Coronary artery (tissue), 2 donors: ENCODE results near the gene FBF1.

ENCODE experiments used
- DNase-seq: peaks from one replicate; pipeline ENCODE4 v3.0.0-alpha.2; 2017; ENCODE audit warnings: low spot score
- H3K27ac ChIP-seq, 2 donors: fragments of 200-600 bp; sonication (generic); one replicate each; pipeline ENCODE4 v1.5.1; 2016 to 2019
- H3K4me3 ChIP-seq: fragments of 200-600 bp; sonication (generic); 2 replicates; pipeline ENCODE4 v1.5.1; 2016; ENCODE audit warnings: mild to moderate bottlenecking, moderate library complexity
- TF ChIP-seq, protein P1 (sequence below): fragments of 200-600 bp; sonication (generic); IDR thresholded peaks from one replicate; pipeline ENCODE4 v1.5.1; 2019; ENCODE audit warnings: antibody characterized with exemption

FBF1 gene

DNA sequence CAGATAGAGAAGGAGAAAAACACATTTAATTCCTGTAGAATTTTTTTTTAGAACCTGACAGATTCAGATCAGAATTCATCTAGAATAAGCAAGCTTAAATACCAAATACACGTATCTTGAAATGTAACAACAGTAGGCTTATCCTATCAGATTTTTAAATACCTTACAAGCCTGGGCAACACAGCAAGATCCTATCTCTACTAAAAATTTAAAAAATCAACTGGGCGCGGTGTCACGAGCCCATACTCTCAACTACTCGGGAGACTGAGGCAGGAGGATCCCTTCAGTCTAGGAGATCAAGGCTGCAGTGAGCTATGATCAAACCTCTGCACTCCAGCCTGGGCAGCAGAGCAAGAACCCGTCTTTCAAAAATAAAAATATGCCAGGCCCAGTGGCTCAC lies 24.6 kb upstream of the FBF1 start:
- Histone ChIP-seq H3K27ac (no peak overlapping the region), H3K4me3 (no peak overlapping the region)
- TF ChIP-seq, protein P1, sequence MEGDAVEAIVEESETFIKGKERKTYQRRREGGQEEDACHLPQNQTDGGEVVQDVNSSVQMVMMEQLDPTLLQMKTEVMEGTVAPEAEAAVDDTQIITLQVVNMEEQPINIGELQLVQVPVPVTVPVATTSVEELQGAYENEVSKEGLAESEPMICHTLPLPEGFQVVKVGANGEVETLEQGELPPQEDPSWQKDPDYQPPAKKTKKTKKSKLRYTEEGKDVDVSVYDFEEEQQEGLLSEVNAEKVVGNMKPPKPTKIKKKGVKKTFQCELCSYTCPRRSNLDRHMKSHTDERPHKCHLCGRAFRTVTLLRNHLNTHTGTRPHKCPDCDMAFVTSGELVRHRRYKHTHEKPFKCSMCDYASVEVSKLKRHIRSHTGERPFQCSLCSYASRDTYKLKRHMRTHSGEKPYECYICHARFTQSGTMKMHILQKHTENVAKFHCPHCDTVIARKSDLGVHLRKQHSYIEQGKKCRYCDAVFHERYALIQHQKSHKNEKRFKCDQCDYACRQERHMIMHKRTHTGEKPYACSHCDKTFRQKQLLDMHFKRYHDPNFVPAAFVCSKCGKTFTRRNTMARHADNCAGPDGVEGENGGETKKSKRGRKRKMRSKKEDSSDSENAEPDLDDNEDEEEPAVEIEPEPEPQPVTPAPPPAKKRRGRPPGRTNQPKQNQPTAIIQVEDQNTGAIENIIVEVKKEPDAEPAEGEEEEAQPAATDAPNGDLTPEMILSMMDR, result no peak
- DNase-seq, result no peak

DNA sequence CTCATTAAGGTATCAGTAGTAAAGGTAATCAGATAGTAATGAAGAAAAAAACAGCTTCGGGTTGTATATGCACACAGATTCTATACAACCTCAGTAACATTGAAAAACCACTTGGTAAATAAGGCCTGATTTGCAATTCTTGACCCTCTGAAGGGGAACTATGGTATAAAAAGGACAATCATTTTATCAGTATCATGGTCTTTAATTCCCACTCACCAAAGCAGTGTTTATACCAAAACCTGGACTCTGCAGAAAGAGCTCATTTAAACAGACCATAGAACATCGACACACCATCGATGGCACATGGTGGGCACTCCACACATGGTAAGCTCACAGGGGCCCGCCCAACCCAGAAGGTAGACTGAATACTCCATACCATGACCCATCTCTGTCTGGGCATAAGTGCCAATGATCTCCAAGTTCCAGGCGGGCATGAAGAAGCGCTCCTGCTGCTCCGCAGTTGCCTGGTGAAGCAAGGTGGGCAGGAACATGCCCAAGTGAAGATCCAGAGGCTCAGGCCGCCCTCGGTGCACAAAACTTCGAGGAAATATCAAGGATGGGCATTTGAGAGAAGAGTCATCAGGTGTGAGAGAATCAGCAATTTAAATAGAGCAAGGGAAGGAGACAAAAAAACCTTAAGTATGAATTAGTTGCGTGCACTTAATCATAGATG lies 19.1 kb upstream of the FBF1 start:
- DNase-seq, result no peak
- Histone ChIP-seq H3K27ac (no peak overlapping the region), H3K4me3 (no peak overlapping the region)
- TF ChIP-seq, protein P1, result no peak

DNA sequence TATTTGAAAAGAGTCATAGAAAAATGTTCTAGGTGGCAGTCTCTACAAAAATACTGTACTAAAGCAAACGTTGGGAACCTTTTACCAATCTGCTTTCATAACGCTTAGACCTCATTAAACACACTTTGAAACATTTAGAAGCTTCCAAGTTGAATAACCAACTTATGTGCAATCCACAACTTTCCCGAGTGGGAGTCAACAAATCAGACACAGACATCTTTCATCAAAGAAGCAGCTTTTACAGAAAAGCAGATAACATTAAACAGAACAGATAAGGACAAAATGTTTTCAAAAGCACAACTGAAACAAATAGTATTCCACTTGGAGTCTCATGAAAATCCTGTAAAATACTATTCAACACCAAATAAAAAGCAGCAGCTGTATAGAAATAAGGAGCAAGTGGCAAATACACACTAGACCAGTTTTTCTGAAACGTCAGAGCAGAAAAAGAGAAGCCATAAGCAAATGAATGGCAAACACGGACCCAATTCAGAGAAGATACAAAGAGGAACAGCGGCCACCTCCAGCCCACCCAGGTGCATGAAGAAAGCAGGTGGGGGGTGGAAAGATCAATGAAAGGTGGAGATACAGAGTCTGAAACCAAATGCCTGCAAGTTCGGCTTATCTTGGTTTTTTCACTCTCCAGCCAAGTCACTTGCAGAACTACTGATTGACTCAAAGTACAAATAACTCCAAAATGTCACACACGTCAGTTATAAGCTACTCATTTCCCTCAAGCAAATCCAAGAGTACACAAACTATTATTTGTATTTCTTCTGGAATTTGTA lies 18.4 kb upstream of the FBF1 start:
- Histone ChIP-seq H3K27ac (no peak overlapping the region), H3K4me3 (no peak overlapping the region)
- TF ChIP-seq, protein P1, result no peak
- no peak for DNase-seq

DNA sequence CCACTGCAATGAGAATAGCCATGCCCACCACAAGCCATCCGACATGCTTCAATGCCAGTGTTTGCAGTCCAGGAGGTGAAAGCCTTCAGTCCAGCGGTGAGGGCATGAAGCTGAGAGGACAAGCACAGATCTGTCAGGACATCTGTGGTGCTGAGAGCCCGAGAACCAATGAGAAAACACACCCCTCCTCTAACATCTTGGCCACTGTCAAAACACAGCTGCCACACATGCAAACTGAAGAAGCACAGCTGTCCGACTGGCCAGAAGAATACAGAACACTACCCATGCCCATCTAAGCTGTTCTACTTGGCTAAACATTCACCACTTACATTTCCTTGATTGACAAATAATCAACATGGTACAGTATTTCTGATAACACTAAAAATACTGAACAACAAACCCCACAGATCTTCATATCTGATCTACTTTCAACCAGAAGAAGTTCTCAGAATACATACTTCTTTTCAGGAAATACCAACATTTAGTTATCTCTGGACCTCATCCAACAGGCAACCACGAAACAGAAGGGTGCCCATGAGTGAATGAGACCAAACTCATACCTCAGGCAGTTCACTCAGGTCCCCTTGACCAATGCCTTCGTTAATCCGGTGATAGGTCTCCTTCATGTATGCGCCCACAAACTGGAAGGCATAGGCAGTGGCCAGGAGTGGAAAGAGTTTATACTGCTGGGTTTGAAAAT lies 10.2 kb upstream of the FBF1 start:
- TF ChIP-seq, protein P1, result no peak
- DNase-seq, result no peak
- no peak overlapping the region for H3K27ac ChIP-seq
- no peak overlapping the region for H3K4me3 ChIP-seq

DNA sequence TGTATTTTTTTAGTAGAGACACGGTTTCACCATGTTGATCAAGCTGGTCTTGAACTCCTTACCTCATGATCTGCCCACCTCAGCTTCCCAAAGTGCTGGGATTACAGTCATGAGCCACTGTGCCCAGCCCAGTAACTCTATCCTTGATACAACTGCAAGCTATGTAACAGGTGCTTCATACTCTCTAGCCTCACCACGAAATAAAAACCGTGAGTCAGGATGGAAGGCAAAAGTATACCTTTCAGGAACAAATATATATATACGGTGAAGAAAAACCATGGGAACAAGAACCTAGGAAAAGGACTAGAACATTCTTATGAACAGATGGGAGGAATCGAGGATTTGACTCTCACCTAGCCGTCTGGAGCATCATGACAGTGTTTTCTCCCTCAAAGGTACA lies 9.6 kb upstream of the FBF1 start:
- TF ChIP-seq, protein P1, result no peak
- H3K27ac ChIP-seq, result no peak overlapping the region
- H3K4me3 ChIP-seq, result no peak overlapping the region
- DNase-seq, result no peak

DNA sequence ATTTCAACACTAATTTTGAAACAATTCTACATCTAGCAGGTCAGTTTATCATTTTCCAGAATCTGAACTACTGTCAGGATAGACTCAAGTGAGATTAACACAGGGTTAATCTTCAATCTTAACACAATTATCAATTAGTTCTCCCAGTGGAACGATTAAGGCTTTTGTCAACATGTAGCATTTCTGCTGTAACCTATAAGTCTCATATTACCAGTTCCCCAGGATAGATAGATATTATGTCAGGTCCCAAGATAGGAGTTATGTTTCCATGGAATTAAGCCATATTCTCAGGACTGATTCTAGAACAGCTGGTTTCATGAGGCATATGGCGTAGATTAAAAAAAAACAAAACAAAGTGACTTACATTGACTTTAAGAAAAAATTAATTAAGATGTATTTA lies 4.4 kb upstream of the FBF1 start:
- H3K27ac ChIP-seq, result no peak overlapping the region
- DNase-seq, result no peak
- TF ChIP-seq, protein P1, result no peak
- H3K4me3 ChIP-seq, result no peak overlapping the region
